Measurements from ENCODE around the gene GSTM5.
"Not testable (repeated sequence)": the region's sequence is repeated elsewhere in the genome, so short reads cannot be mapped to it uniquely, and the experiment has no call there.

GSTM5 gene

GRCh38 chr1:109711593-109712320 lies at the start of gene GSTM5:
GSTM5 (plus strand) TSS chr1:109712251; CDS start chr1:109712313, 62 bp downstream.
- DNase-seq (ENCODE audit: low read depth) = not testable (repeated sequence)

- DNase-seq (ENCODE audit: low read depth) = no peak
Measured at GRCh38 chr1:109664671-109665070, 47.4 kb upstream of the GSTM5 start.

- peak; percentile 78 for DNase-seq (ENCODE audit: low read depth)
Measured at GRCh38 chr1:109667452-109668122, 44.5 kb upstream of the GSTM5 start, which contains the start of gene GSTM2. GSTM2 (plus strand) TSS chr1:109668057; CDS start chr1:109668116, 59 bp downstream.

- DNase-seq (ENCODE audit: low read depth) = no peak
Measured at GRCh38 chr1:109668123-109668775, 43.8 kb upstream of the GSTM5 start.

GRCh38 chr1:109669246-109669948 lies 42.7 kb upstream of the GSTM5 start:
- no peak for DNase-seq (ENCODE audit: low read depth)

- not testable (repeated sequence) for DNase-seq (ENCODE audit: low read depth)
Measured at GRCh38 chr1:109669949-109670302, 42.1 kb upstream of the GSTM5 start.

GRCh38 chr1:109671067-109671466 lies 41.0 kb upstream of the GSTM5 start:
- DNase-seq (ENCODE audit: low read depth) = no peak

GRCh38 chr1:109673861-109674260 lies 38.2 kb upstream of the GSTM5 start:
- not testable (repeated sequence) for DNase-seq (ENCODE audit: low read depth)

GRCh38 chr1:109676683-109677381 lies 35.2 kb upstream of the GSTM5 start:
- not testable (repeated sequence) for DNase-seq (ENCODE audit: low read depth)

- DNase-seq (ENCODE audit: low read depth) = no peak
Measured at GRCh38 chr1:109677459-109677858, 34.6 kb upstream of the GSTM5 start.

GRCh38 chr1:109678637-109679036 lies 33.4 kb upstream of the GSTM5 start:
- DNase-seq (ENCODE audit: low read depth) = not testable (repeated sequence)

GRCh38 chr1:109684777-109685176 lies 27.3 kb upstream of the GSTM5 start:
- DNase-seq (ENCODE audit: low read depth) = not testable (repeated sequence)

- not testable (repeated sequence) for DNase-seq (ENCODE audit: low read depth)
Measured at GRCh38 chr1:109685399-109685798, 26.7 kb upstream of the GSTM5 start.

- DNase-seq (ENCODE audit: low read depth) = not testable (repeated sequence)
Measured at GRCh38 chr1:109685890-109686289, 26.2 kb upstream of the GSTM5 start.

- not testable (repeated sequence) for DNase-seq (ENCODE audit: low read depth)
Measured at GRCh38 chr1:109687109-109687508, 24.9 kb upstream of the GSTM5 start.

- DNase-seq (ENCODE audit: low read depth) = peak; percentile 75
Measured at GRCh38 chr1:109687641-109688499, 24.2 kb upstream of the GSTM5 start, which contains the start of gene GSTM1. GSTM1 (plus strand) TSS chr1:109687817; CDS start chr1:109687874, 57 bp downstream.

- no peak for DNase-seq (ENCODE audit: low read depth)
Measured at GRCh38 chr1:109689844-109690405, 22.1 kb upstream of the GSTM5 start.

- DNase-seq (ENCODE audit: low read depth) = no peak
Measured at GRCh38 chr1:109691759-109692158, 20.3 kb upstream of the GSTM5 start.

- not testable (repeated sequence) for DNase-seq (ENCODE audit: low read depth)
Measured at GRCh38 chr1:109694400-109694799, 17.7 kb upstream of the GSTM5 start.

- DNase-seq (ENCODE audit: low read depth) = not testable (repeated sequence)
Measured at GRCh38 chr1:109695138-109695537, 16.9 kb upstream of the GSTM5 start.

Data from stimulated activated CD8-positive, alpha-beta memory T cell treated with anti-CD3 and anti-CD28 coated beads, Interleukin-4, amount 100 ng/mL, for 24 hours (primary cell).